EH (cell line): Measurements from ENCODE around the gene CLASP1.
"Not testable (repeated sequence)": the region's sequence is repeated elsewhere in the genome, so short reads cannot be mapped to it uniquely, and the experiment has no call there.

Experiments
- DNase-seq: peaks from one replicate; pipeline ENCODE4 v3.0.0-alpha.2; 2015; ENCODE audit warnings: low read depth

The CLASP1 gene

GRCh38 chr2:121649149-121649595, at the start of gene CLASP1:
Gene CLASP1, minus strand, starts transcription at chr2:121649462. Its CDS starts 43,567 bp downstream, at chr2:121605895.
- no peak for DNase-seq

DNA sequence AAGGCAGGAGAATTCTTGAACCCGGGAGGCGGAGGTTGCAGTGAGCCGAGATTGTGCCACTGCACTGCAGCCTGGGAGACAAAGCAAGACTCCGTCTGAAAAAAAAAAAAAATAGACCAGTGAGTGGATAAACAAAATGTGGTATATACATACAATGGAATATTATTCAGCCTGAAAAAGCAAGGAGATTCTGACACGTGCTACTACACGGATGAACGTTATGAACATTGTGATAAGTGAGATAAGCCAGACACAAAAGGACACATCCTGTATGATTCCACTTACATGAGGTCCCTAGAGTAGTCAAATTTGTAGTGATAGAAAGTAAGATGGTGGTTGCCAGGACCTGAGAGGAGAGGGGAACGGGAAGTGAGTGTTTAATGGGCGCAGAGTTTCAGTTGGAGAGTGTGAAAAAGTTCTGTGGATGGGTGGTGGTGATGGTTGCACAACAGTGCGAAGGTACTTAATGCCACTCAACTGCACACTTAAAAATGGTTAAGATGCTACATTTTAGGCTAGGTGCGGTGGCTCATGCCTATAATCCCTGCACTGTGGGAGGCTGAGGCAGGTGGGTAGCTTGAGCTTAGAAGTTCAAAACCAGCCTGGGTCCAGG, 49.2 kb upstream of the CLASP1 start:
- DNase-seq, result no peak

DNA sequence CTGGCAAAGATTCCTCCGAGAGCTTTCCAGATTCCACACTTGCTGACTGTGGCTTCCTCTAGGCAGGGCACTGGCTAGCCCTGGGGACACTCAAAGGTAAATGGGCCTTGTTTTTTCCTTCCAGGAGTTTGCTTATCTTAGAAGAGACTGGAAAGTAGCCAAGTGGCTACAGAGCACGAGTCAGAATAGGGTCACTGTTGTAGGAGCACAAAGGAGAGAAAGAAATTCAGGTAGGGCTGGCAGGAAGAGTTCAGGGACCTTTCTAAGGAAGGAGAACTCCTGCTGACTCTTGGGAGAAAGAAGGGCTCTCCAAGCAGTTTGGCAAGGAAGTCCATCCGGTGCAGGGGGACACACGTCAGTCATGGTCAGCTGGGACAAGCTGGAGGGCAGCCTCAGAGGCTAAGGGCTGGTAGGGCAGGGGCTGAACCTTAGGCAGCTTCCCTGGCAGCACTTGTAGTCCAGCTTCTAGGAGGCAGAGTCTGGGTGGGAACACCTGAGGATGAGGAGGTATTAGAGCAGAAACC, 47.9 kb upstream of the CLASP1 start:
- no peak for DNase-seq

DNA sequence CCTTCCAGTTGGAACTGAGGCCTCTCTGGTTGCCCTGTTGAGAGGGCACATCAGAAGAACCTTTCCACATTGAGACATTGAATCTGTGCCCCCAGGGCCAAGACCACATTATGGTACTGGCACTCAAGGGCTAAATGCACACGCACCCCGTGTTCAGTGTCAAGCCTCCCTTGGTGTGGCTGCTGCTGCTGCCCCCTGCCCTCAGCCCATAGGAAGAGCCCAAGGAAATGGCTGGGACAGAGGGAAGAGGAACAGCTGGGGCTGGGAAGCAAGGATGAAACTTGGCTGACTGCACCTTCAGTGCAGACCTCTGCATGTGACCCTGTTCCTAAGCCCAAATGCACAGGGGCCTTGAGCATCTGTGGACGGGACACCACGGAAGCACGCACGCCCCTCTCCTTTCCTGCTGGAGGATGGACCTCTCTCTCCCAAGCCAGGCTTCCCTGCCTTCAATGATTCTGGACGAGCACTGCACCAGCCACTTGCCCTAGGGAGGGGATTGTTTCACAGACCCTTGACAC, 47.2 kb upstream of the CLASP1 start:
- DNase-seq, result no peak

DNA sequence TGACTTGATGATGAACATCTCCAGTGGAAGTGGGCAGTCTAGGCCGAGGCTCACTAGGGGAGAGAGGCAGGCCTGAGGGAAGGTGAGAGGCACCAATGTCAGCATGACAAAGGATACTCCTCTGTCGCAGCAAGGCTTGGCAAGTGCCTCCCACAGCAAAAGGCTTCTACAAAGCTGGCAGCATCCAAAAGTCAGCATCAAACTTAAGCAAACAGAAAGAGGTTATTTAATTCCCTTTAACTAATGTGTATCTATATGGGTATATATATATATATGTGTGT, 45.8 kb upstream of the CLASP1 start:
- no peak for DNase-seq

DNA sequence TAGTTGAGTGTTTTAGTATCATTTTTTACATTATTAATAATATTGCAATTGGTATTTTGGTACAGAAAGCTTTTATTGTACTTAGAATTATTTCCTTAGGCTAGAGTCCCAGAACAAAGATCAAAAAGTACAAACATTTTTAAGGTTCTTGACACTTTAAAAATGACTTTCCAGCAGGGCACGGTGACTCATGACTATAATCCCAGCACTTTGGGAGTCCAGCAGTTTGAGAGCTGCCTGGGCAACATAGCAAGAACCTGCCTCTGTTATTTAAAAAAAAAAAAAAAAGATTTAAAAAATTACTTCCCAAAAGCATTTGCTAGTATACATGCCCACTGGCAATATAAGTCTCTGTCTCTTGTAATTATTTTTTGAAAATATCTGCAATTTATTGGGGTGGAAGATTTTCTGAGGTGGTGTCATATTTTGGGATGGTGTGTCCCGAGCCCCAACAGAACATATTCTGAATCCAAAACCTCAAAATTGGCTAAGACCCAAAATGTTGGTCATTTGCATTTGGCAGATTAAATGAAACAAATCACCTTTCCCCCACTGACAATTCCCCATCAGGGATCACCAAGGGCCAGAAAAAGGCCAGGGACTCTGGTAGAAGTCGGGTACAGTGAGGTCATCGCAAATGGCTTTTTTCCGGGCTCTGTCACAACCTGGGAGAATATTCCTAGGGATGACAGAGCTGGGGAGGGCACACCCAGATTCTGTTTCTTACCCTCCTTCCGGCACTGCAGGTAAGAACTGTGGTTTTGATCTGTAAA, 45.3 kb upstream of the CLASP1 start:
- peak; percentile 64 for DNase-seq

DNA sequence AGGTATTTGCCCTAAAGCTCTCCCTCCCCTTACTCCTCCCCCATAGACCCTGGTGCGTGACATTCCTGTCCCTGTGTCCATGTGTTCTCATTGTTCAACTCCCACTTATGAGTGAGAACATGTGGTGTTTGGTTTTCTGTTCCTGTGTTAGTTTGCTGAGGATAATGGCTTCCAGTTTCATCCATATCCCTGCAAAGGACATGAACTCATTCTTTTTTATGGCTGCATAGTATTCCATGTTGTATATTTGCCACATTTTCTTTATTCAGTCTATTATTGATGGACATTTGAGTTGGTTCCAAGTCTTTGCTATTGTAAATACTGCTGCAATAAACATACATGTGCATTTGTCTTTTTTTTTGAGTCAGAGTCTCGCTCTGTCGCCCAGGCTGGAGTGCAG, 41.3 kb upstream of the CLASP1 start:
- DNase-seq, result not testable (repeated sequence)

DNA sequence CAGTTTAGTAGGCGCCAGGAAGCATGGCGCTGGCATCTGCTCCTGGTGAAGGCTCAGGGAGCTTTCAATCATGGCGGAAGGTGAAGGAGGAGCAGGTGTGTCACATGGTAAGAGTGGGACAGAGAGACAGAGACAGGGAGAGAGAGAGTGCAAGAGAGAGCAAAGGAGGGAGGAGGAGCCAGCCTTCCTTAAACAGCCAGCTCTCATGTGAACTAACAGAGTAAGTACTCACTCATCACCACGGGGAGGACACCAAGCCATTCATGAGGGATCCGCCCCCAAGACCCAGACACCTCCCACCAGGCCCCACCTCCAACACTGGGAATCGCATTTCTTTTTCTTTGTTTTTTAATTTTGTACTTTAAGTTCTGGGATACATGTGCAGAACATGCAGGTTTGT, 40.8 kb upstream of the CLASP1 start:
- no peak for DNase-seq

DNA sequence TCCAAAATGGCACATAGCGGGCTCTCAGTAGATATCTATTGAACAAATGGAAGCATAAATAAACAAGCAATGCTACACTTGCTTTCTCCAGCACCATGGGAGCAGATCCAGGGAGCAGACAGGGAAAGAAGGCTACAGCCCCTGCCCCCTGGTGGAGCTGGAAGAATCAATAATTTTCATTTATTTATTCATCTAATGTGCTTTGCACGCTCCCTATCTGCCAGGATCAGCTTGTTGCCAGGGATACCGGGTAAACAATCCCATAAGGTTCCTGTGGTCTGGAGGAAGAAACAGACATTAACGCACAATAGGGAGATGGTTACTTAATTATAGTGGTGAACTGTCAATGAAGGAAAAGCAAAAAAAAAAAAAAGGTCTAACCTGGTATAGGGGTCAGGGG, 40.1 kb upstream of the CLASP1 start:
- peak; percentile 62 for DNase-seq

GRCh38 chr2:121688820-121689219, 39.6 kb upstream of the CLASP1 start:
- no peak for DNase-seq

GRCh38 chr2:121686902-121687301, 37.6 kb upstream of the CLASP1 start:
- DNase-seq, result no peak

DNA sequence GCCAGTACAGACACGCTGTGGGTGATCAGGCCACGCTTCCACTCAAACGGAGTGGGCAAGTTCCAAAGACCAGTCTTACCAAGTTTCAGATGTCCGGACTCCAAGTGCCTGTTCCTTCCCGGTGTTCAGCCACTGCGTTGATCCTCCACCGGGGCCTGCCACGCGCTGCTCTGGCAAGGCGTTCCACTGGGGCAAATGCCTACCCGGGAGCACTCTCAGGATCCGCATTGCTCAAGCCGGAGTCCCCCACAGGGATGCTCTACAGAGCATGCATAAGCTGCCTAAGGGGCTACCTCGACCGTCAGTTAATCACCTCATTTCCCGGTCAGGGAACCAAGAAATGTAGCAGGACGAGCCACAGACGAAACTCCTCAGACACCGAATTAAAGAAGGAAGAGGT, 37.0 kb upstream of the CLASP1 start:
- DNase-seq, result no peak

- DNase-seq, result no peak
Measured at GRCh38 chr2:121682396-121683298, 33.4 kb upstream of the CLASP1 start.

- DNase-seq, result no peak
Measured at GRCh38 chr2:121677855-121678254, 28.6 kb upstream of the CLASP1 start.

GRCh38 chr2:121671621-121672020, 22.4 kb upstream of the CLASP1 start:
- not testable (repeated sequence) for DNase-seq

DNA sequence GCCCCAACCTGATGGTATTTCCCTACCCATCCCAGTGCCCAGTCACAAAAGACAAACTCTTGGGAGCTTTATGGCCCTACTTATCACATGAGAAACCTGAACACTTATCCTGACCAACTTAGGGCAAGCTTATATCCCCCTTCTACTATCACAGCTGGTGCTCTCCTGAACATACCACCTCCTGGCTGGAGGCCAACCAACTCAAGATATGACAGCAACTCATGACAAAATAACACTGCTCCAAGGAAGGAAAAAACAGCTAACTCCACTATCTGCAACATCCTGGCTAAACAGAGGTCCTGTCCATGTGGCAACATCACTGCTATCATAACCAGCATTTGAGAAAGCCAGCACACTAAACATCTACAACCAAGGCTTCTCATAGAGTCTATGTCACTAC, 20.9 kb upstream of the CLASP1 start:
- DNase-seq, result no peak

GRCh38 chr2:121667618-121668017, 18.4 kb upstream of the CLASP1 start:
- no peak for DNase-seq

DNA sequence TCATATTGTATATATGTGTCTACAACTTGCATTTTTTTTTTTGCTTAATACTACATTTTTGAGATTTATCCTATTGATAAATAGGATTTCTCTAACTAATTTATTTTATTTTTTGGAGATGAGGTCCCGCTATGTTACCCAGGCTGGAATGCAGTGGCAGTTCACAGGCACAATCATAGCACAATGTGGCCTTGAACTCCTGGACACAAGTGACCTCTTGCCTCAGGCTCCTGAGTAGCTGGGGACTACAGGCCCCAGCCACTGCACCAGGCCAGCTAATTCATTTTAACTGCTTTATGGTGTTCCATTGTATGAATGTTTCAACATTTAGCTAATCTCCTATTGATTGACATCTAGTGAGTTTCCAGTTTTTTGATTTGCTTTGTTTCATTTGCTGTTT, 16.8 kb upstream of the CLASP1 start:
- no peak for DNase-seq

- no peak for DNase-seq
Measured at GRCh38 chr2:121665504-121665903, 16.2 kb upstream of the CLASP1 start.

DNA sequence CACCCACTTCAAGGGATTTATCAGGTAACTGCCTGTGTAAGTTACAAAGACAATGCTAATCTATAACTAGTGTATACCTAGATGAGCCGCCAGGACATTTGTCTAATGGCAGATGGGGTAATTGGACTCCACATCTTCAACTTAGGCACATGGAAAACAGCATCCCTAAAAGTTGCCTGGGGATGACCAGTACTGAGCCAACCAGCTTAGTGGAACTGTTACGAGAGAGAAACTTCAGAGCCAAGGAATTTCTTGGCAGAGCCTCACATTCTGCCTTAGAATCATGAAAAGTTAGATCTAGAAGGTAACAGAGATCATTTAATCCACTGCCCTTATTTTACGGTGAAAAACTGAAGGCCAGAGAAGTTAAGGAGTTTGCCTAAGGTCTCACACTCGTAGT, 15.5 kb upstream of the CLASP1 start:
- DNase-seq, result no peak

DNA sequence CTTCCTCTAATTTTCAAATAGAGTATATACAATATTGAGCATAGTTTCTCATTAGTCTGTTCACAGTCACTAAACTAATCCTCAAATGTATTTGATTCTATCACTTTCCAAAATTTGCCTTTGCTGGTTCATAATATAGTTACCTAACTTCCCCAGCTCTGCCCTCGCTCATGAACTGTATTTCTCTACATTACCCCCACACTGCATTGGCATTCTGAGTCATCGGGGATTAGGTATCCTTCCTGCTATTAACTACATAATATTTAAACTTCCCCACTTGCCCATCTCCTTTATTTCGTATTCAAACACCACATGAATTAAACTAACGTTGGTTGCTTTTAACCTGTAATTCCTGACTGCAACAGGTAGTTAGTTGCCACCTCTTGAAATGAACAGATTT, 14.8 kb upstream of the CLASP1 start:
- no peak for DNase-seq

- peak; percentile 10 for DNase-seq
Measured at GRCh38 chr2:121663434-121663833, 14.2 kb upstream of the CLASP1 start.
